Subcutaneous adipose tissue (tissue), 4 donors: ENCODE measurements around the gene CARD9. TPM values are rescaled to one million over a fixed set of nuclear protein-coding genes. Genes with fewer than 3 reads are reported as not detected.

Experiments
- total RNA-seq, 4 donors: library from RNA; depleted of rRNA; stranded (reverse); fragments of >200 nt; gene quantifications; one replicate each; pipeline ENCODE4 v1.1.0, GENCODE V29; 2016
- TF ChIP-seq, protein P1 (sequence below): fragments of 450-650 bp; IDR thresholded peaks from one replicate; pipeline ENCODE4 v1.5.1; 2016; ENCODE audit warnings: low read depth, mild to moderate bottlenecking, control low read depth, antibody characterized with exemption, moderate library complexity

Gene CARD9
- total RNA-seq, 4 donors from 2014 or later: 0.75 to 6.5 (median 3.3) TPM

DNA sequence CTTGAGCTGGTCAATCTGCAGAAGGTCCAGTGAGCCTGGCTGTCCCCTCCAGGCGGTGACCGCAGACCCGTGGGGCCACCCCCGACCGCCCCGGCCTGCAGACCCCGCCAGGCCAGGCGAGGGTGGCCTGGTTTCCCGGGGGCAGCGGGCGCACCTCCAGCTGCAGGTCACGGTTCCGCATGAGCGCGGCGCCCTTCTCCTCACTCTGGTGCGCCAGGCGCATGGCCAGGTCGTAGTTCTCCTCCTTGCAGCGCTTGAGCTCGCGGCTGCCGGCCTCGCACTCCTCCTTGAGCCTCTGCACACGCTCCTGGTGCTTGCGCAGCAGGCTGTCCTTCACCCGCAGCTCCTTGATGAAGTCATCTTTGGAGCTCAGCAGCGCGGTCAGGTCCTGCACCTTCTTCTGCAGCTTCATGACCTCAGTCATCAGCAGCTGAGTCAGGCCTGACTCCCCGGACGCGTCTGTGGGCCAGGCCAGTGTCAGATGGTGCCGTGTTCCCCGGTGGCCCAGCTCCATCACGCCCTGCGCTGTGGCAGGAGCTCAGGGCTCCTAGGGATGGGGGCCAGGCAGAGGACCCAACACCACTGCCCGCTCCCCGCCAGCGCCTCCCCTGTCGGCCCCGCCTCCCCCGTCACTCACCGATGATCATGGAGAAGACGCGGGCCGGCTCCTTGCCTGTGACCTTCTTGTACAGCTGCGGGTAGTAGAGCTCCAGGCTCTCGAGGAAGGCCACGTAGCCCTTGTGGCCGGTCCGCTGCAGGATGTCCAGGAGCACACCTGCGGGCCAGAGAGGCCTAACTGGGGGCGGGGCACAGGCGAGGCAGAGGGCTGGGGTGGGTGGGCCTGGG, 2.6 kb downstream of the CARD9 start:
- TF ChIP-seq, protein P1, sequence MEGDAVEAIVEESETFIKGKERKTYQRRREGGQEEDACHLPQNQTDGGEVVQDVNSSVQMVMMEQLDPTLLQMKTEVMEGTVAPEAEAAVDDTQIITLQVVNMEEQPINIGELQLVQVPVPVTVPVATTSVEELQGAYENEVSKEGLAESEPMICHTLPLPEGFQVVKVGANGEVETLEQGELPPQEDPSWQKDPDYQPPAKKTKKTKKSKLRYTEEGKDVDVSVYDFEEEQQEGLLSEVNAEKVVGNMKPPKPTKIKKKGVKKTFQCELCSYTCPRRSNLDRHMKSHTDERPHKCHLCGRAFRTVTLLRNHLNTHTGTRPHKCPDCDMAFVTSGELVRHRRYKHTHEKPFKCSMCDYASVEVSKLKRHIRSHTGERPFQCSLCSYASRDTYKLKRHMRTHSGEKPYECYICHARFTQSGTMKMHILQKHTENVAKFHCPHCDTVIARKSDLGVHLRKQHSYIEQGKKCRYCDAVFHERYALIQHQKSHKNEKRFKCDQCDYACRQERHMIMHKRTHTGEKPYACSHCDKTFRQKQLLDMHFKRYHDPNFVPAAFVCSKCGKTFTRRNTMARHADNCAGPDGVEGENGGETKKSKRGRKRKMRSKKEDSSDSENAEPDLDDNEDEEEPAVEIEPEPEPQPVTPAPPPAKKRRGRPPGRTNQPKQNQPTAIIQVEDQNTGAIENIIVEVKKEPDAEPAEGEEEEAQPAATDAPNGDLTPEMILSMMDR: no peak

DNA sequence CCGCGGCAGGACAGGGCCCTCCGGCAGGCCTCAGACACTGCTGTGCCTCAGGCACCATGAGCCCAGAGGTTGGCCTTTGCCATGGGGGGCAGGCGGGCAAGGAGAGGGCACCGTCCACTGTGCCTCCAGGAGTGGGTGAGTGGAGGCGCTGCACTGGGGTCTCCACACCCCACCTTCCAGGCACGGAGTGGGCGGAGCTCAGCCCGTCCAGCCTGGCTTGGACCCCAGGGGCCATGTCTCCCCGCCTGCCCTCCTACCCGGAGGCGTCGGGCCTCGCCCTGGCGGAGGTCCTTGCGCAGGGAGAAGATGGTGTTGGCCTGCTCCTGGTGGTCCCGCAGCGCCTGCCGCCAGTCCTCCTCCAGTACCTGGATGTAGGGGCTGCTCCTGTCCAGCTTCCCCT, 3.4 kb downstream of the CARD9 start:
- TF ChIP-seq, protein P1: no peak

DNA sequence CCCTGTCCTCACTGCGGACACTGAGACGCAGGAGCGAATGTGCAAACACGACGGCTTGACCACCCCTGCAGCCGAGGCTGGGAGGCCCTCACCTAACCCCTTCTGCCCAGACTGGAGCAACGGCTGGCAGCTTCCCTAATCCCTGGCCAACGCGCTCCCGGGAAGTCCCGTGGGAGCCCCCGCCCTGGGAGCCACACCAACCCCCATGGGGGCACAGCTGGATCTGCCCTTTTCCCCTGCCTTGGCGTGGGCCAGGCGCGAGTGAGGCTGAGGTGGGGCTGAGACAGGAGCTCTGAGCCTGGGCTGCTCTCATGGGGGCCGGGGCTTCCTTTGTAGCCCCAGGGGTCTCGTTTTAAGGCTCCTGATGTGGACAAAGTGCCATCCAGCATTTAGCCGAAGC, 5.3 kb downstream of the CARD9 start:
- TF ChIP-seq, protein P1: no peak

DNA sequence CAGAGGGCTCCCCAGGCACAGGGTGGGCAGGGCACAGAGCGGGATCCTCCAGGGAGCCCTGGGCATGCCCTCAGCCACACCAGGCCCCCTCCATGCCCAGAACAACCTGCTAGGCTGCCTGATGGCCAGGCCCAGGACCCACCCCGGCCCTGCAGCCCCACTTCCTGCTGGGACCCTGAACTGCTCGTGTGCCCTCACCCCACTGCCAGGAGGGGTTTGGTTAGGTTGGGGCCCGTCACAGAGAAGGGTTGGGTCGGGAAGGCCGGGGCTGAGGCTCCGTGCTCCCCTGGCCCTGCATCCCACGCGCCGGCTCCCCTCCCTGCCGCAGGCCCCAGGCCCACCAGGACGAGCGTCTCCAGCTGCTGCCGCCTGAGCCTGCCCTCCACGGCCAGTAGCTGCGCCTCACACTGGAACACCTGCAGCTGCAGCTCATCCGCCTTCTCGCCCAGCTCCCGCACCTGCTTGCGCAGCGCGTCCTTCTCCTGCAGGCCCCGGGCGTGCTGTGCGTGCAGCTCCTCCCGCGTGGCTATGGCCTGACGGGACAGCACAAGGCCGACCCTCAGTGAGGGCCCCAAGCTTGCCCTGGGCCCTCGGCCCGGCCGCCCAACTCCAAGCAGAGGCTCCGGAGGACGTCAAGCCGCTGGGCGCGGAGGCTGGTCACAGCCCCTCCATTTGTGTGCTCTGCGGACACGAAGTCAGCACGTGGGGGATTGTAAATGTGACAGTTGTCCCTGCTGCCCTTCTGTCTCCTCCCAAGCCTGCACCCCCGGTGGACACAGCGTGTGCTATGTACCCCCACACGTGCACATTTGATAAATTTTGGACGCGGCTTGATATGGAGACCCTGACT, 5.9 kb downstream of the CARD9 start:
- TF ChIP-seq, protein P1: no peak

DNA sequence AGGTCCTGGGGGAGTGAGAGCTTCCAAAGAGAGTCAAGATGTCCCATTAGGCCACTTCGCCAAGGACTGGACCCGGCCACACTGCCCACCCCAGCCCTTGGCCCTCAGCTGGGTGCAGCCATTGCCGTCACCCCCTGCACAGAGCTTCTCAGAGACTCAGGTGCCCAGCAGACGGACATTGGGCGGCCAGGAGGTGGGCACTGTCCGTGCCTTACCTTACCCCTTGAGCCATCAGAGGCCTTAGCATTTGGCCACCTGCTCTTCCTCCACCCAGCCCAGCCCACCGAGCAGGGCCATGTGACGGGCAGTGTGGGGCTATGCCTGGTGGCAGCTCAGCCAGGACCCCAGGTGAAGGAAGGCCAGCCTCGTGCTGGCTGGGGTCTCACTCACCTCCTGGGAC, 6.6 kb downstream of the CARD9 start:
- TF ChIP-seq, protein P1: no peak

DNA sequence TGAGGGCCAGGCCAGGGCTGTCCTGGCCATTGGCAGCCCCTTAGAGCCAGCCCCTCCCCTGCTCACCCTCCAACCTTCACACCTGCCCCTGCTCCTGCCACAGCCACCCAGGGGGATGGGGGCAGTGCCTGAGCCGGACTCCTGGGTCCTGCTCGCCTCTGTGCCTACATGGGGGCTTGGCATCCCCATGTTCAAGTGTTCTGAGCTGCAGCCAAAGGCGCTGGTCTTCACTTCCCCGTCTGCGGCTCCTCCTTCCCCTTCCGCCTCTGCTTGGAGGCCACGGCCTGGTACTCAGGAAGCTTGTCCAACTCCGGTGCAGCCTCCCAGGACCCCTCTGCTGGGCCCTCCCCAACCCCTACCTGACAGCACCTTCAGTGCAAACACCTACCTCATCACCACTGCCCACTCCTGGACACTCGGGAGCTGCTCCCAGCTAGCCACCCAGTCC, 7.7 kb downstream of the CARD9 start:
- TF ChIP-seq, protein P1: no peak
